H9 (cell line): Measurements from ENCODE around the gene APOOL. TPM values are rescaled to one million over a fixed set of nuclear protein-coding genes. Genes with fewer than 3 reads are reported as not detected.

Experiments
- DNase-seq: peaks from one replicate; pipeline ENCODE4 v3.0.0-alpha.2; 2017
- H2AFZ ChIP-seq: one replicate; pipeline ENCODE4 v1.6.1; 2013; ENCODE audit warnings: mild to moderate bottlenecking, low read length, control low read depth, moderate library complexity
- H2AK5ac ChIP-seq: 2 replicates; pipeline ENCODE4 v1.6.1; 2013; ENCODE audit warnings: low read length, control low read depth, mixed read lengths; ENCODE audit not compliant: insufficient read length
- H2BK120ac ChIP-seq: one replicate; pipeline ENCODE4 v1.6.1; 2013; ENCODE audit warnings: low read depth, mild to moderate bottlenecking, low read length, control low read depth, inconsistent platforms; ENCODE audit not compliant: poor library complexity, severe bottlenecking
- H2BK12ac ChIP-seq: 2 replicates; pipeline ENCODE4 v1.6.1; 2013; ENCODE audit warnings: low read length, control low read depth, mixed read lengths, low read depth; ENCODE audit not compliant: insufficient read length
- H2BK15ac ChIP-seq: 2 replicates; pipeline ENCODE4 v1.6.1; 2013; ENCODE audit warnings: low read depth, low read length, control low read depth
- H2BK20ac ChIP-seq: one replicate; pipeline ENCODE4 v1.6.1; 2013; ENCODE audit warnings: low read depth, mild to moderate bottlenecking, low read length, control low read depth, inconsistent platforms; ENCODE audit not compliant: poor library complexity, severe bottlenecking
- H2BK5ac ChIP-seq: 2 replicates; pipeline ENCODE4 v1.6.1; 2013; ENCODE audit warnings: low read length, control low read depth, mixed read lengths; ENCODE audit not compliant: insufficient read length
- H3K14ac ChIP-seq: 2 replicates; pipeline ENCODE4 v1.6.1; 2013; ENCODE audit warnings: low read length, control low read depth; ENCODE audit not compliant: insufficient read depth
- H3K18ac ChIP-seq: 2 replicates; pipeline ENCODE4 v1.6.1; 2013; ENCODE audit warnings: low read depth, mild to moderate bottlenecking, mixed read lengths, low read length, control low read depth; ENCODE audit not compliant: insufficient read length
- H3K23ac ChIP-seq: 2 replicates; pipeline ENCODE4 v1.6.1; 2013; ENCODE audit warnings: low read length, control low read depth, mixed read lengths, low read depth; ENCODE audit not compliant: insufficient read length
- H3K23me2 ChIP-seq: 2 replicates; pipeline ENCODE4 v1.6.1; 2013; ENCODE audit warnings: low read depth, mild to moderate bottlenecking, mixed read lengths, low read length, control low read depth; ENCODE audit not compliant: insufficient read length, poor library complexity, severe bottlenecking
- H3K27ac ChIP-seq: 2 replicates; pipeline ENCODE4 v1.5.1; 2013; ENCODE audit warnings: low read length, control low read depth, mixed read lengths, low read depth; ENCODE audit not compliant: insufficient read length
- H3K27me3 ChIP-seq: 2 replicates; pipeline ENCODE4 v1.6.1; 2013; ENCODE audit warnings: low read length, control low read depth, inconsistent platforms; ENCODE audit not compliant: insufficient read depth
- H3K4ac ChIP-seq: 2 replicates; pipeline ENCODE4 v1.6.1; 2013; ENCODE audit warnings: low read depth, mild to moderate bottlenecking, control low read depth, inconsistent platforms, low read length, moderate library complexity
- H3K4me1 ChIP-seq: 2 replicates; pipeline ENCODE4 v1.6.1; 2013; ENCODE audit warnings: low read length, control low read depth, inconsistent platforms; ENCODE audit not compliant: insufficient read depth
- H3K4me2 ChIP-seq: 2 replicates; pipeline ENCODE4 v1.6.1; 2013; ENCODE audit warnings: low read length, control low read depth, mixed read lengths; ENCODE audit not compliant: insufficient read length, insufficient read depth
- H3K56ac ChIP-seq: 2 replicates; pipeline ENCODE4 v1.6.1; 2013; ENCODE audit warnings: low read depth, mild to moderate bottlenecking, mixed read lengths, low read length, control low read depth; ENCODE audit not compliant: insufficient read length
- H3K79me1 ChIP-seq: 2 replicates; pipeline ENCODE4 v1.6.1; 2013; ENCODE audit warnings: low read depth, mild to moderate bottlenecking, moderate library complexity, low read length, control low read depth, inconsistent platforms; ENCODE audit not compliant: insufficient read depth, poor library complexity, severe bottlenecking
- H3K79me2 ChIP-seq: 2 replicates; pipeline ENCODE4 v1.6.1; 2013; ENCODE audit warnings: low read length, control low read depth, inconsistent platforms; ENCODE audit not compliant: insufficient read depth
- H3K9ac ChIP-seq: 2 replicates; pipeline ENCODE4 v1.6.1; 2013; ENCODE audit warnings: low read length, control low read depth, mixed read lengths; ENCODE audit not compliant: insufficient read length; ENCODE audit errors: extremely low read depth
- H3K9me3 ChIP-seq: one replicate; pipeline ENCODE4 v1.6.1; 2013; ENCODE audit warnings: low read depth, low read length, inconsistent platforms; ENCODE audit not compliant: control insufficient read depth
- H3T11ph ChIP-seq: one replicate; pipeline ENCODE4 v1.6.1; 2013; ENCODE audit warnings: mild to moderate bottlenecking, low read length, control low read depth, inconsistent platforms
- H4K20me1 ChIP-seq: one replicate; pipeline ENCODE4 v1.6.1; 2013; ENCODE audit not compliant: control insufficient read depth, insufficient read length, insufficient read depth
- H4K5ac ChIP-seq: 2 replicates; pipeline ENCODE4 v1.6.1; 2013; ENCODE audit warnings: low read depth, mild to moderate bottlenecking, mixed read lengths, low read length, control low read depth; ENCODE audit not compliant: insufficient read length
- H4K8ac ChIP-seq: replicated peaks from 2 replicates; pipeline ENCODE4 v1.6.1; 2013; ENCODE audit warnings: low read length, control low read depth, mixed read lengths, low read depth; ENCODE audit not compliant: insufficient read length
- H4K91ac ChIP-seq: 2 replicates; pipeline ENCODE4 v1.6.1; 2013; ENCODE audit warnings: low read depth, mild to moderate bottlenecking, moderate library complexity, mixed read lengths, low read length, control low read depth; ENCODE audit not compliant: insufficient read length
- H3K27ac Mint-ChIP-seq, 3 experiments: 2 replicates in 2 of 3; 3 replicates in 1 of 3; pipeline ENCODE4 v1.8.0; 2020 to 2021; ENCODE audit warnings: mixed read lengths in 3 of 3, mild to moderate bottlenecking in 1 of 3, moderate library complexity in 1 of 3
- H3K27me3 Mint-ChIP-seq: 2 replicates; pipeline ENCODE4 v1.8.0; 2021; ENCODE audit warnings: low read depth, mild to moderate bottlenecking, moderate library complexity, mixed read lengths
- H3K36me3 Mint-ChIP-seq, 3 experiments: 2 replicates in 2 of 3; 3 replicates in 1 of 3; pipeline ENCODE4 v1.8.0; 2020 to 2021; ENCODE audit warnings: low read depth in 3 of 3, mixed read lengths in 3 of 3; ENCODE audit not compliant: insufficient read depth in 1 of 3
- H3K4me1 Mint-ChIP-seq, 2 experiments: 2 replicates each; pipeline ENCODE4 v1.8.0; 2020; ENCODE audit warnings: mixed read lengths in 2 of 2
- H3K4me3 Mint-ChIP-seq, 2 experiments: 2 replicates in 1 of 2; 3 replicates in 1 of 2; pipeline ENCODE4 v1.8.0; 2020 to 2021; ENCODE audit warnings: mild to moderate bottlenecking in 2 of 2, mixed read lengths in 2 of 2, moderate library complexity in 1 of 2
- H3K9me3 Mint-ChIP-seq, 2 experiments: 2 replicates in 1 of 2; 3 replicates in 1 of 2; pipeline ENCODE4 v1.8.0; 2020; ENCODE audit warnings: mild to moderate bottlenecking in 2 of 2, mixed read lengths in 2 of 2, moderate library complexity in 1 of 2
- WGBS: extraction: QIAGEN DNeasy Blood & Tissue Kit; methylation state at CpG from one replicate; pipeline ENCODE4 v1.1.7; 2013; ENCODE audit warnings: missing lambda C conversion rate, low lambda C conversion rate, mixed read lengths; ENCODE audit not compliant: insufficient read length; ENCODE audit errors: extremely low coverage; 5-methylcytosine and 5-hydroxymethylcytosine counted together
- total RNA-seq: library from RNA; stranded (reverse); gene quantifications from 2 replicates; pipeline ENCODE4 v1.2.1, GENCODE V29; 2021
- TF ChIP-seq, protein P1 (sequence below): fragments of 200-600 bp; sonication (generic); conservative IDR thresholded peaks from 3 replicates; pipeline ENCODE4 v1.8.0; 2021; ENCODE audit warnings: antibody characterized with exemption, mild to moderate bottlenecking

APOOL gene
- total RNA-seq, 1 experiment from 2014 or later: 8.0 TPM

GRCh38 chrX:84956304-84956703, 47.4 kb upstream of the APOOL start:
- H3K36me3 Mint-ChIP-seq: peaks cover 0 to 6% (median 5%) of the 10 kb centered on the region in 3 experiments; a peak in 3 of 7 replicates
- Histone ChIP-seq H3K27ac (no peak overlapping the region), H3K14ac (no peak overlapping the region), H4K91ac (no peak overlapping the region), H3K23ac (no peak overlapping the region), H4K8ac (no peak overlapping the region), H3K9ac (no peak overlapping the region), H2BK12ac (no peak overlapping the region), H2AK5ac (no peak overlapping the region), H3K4me1 (no peaks in the 10 kb centered on the region), H4K20me1 (no peaks in the 10 kb centered on the region), H3K4me2 (no peak overlapping the region), H3K27me3 (no peaks in the 10 kb centered on the region), H2BK20ac (no peak overlapping the region), H4K5ac (no peak overlapping the region), H3K4ac (no peak overlapping the region), H3K18ac (no peak overlapping the region), H2BK120ac (no peak overlapping the region), H3K56ac (no peak overlapping the region), H3K23me2 (no peaks in the 10 kb centered on the region), H2BK5ac (no peak overlapping the region), H3T11ph (no peak overlapping the region), H2AFZ (no peak overlapping the region), H3K9me3 (no peaks in the 10 kb centered on the region), H2BK15ac (no peak overlapping the region), H3K79me1 (no peaks in the 10 kb centered on the region), H3K79me2 (no peaks in the 10 kb centered on the region)
- peaks cover 19 to 22% of the 10 kb centered on the region in 2 experiments for H3K4me1 Mint-ChIP-seq
- H3K27me3 Mint-ChIP-seq: no peaks in the 10 kb centered on the region
- no CpG with 5 or more reads among the region's 1 CpG for WGBS
- DNase-seq: no peak
- peaks cover 41 to 44% of the 10 kb centered on the region in 2 experiments for H3K9me3 Mint-ChIP-seq
- no peak overlapping the region for H3K4me3 Mint-ChIP-seq
- TF ChIP-seq, protein P1, sequence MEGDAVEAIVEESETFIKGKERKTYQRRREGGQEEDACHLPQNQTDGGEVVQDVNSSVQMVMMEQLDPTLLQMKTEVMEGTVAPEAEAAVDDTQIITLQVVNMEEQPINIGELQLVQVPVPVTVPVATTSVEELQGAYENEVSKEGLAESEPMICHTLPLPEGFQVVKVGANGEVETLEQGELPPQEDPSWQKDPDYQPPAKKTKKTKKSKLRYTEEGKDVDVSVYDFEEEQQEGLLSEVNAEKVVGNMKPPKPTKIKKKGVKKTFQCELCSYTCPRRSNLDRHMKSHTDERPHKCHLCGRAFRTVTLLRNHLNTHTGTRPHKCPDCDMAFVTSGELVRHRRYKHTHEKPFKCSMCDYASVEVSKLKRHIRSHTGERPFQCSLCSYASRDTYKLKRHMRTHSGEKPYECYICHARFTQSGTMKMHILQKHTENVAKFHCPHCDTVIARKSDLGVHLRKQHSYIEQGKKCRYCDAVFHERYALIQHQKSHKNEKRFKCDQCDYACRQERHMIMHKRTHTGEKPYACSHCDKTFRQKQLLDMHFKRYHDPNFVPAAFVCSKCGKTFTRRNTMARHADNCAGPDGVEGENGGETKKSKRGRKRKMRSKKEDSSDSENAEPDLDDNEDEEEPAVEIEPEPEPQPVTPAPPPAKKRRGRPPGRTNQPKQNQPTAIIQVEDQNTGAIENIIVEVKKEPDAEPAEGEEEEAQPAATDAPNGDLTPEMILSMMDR: no peak
- peak overlapping the region in 1 of 3 experiments; percentile 47; a peak in 1 of 7 replicates for H3K27ac Mint-ChIP-seq
